ENCODE measurements around the gene PDS5B.

Gene PDS5B

DNA sequence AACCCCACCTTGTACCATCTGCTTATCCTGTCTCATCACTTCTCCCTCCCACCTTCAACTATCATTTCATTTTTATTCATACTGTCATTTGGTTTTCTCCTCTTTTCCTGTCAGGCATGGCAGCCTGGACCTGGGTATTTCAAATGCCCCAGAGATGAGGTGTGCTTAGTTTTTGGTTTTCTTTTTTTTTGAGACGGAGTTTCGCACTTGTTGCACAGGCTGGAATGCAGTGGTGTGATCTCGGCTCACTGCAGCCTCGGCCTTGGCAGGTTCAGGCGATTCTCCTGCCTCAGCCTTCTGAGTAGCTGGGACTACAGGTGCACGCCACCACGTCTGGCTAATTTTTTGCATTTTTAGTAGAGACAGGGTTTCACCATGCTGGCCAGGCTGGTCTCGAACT lies 5.8 kb downstream of the PDS5B start:
- no peak for DNase-seq

DNA sequence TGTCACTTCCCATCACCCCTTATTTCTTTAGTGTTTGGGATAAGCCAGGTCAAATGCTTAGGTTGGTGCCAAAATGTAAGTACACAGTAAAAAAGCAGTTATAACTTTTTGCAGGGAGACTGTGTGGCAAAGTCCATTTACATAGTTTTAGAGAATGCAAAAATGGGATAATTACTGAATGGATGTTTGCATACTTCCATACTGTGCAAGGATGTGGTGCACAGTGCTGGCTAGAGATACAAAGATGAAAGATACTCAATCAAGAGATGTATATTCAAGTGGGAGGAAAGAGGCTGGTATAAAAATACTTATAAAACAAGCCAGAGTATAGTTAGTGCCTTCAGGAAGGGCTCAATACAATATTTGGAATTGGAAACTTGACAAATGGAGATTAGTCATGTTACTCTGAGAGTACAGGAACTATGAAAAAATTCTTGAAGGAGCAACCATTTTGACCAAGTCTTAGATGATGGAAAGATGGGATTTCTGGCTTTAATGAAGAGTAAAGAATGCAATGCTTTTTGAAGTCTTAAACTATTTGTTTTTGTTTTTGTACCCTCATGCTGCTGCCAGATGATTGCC lies 8.0 kb downstream of the PDS5B start:
- DNase-seq: no peak

DNA sequence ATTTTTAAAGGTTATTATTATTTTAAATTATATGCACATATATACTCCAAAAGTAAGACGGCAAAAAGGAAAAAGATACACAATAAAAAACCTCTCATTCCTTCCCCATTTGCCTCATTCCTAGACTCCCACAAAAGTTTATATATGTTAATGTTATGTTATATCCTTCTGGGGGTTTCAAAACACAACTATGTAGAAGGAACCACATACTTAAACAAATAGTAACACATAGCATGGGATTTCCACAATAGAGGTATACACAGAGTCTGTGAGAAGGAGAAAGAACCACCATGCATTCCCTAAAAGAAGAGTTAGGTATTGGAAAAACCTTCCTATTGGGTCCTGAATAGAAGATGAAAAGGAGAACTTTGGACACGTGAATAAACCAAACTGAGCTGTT lies 9.1 kb downstream of the PDS5B start:
- DNase-seq: no peak

DNA sequence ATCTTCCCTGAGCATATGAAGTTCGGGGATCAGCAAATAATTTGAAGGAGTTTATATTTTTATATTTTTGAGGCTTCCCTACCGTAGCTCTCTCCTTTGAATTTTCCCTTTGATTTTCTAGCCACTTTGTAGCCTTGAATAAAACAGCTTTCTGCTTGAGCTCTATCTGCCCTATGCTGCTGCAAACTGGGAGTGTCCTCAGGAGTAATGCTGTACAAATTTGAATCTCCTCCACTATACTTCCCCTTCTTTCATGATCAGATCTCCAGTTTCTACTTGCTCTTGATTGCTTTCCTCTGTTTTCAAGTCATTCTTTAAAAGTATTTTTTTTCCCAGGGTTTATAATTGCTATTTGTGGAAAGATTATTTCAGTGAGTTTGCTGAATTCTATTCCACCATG lies 14.6 kb downstream of the PDS5B start:
- no peak for DNase-seq

DNA sequence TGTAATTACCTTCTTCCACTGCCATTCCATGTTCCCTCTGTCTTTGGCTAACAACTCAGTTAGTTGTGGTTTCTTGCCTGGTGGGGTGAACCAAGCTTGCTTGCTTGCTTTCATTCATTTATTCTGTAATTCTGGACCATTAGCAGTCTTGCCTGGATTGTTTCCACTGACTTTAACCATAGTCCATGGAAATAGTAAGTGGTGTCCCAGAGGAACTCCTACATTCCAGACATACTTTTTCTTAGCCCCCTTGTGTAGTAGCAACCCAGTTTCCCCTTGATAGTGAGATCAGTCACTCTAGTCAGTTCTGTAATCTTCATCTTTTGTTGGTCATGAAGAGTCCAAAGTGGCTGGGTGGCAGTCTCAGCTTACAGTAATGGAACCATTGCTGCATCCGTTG lies 23.2 kb downstream of the PDS5B start:
- no peak for DNase-seq

DNA sequence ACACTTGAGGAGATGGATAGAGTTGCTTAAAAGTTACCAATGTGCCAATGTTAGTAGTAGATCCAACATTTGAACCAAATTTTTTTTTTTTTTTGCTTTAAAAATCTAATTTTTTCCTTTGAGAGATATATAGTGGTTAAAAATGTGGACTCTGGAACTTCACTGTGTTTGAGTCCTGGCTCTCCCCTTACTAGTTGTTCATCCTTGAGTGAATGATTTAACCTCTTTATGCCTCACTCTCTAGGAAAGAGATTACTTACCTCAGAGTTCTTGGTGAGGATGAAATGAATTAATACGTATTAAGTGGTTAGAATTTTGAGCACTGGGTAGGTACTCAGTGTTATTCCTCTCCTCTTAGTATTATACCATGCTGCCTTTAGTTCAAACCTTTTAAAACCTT lies 24.3 kb downstream of the PDS5B start:
- no peak for DNase-seq

DNA sequence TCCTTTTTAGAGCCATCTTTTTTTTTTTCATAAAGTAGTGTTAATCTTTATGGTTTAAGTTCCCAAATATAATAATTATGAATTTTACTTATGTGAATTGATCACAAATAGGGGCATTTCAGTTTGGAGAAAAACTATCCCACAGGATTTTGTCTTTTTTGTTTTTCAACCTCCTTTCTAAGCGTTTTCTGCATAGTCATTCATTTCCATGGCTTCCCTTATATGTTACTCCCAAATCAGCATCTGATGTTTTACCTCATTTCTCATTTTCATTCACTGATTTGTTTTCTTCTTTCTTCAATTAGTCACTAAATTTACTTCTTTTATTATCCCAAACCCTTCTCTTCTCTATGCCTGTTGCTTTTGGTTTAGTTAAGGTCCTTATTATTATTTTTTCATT lies 24.7 kb downstream of the PDS5B start:
- no peak for DNase-seq

DNA sequence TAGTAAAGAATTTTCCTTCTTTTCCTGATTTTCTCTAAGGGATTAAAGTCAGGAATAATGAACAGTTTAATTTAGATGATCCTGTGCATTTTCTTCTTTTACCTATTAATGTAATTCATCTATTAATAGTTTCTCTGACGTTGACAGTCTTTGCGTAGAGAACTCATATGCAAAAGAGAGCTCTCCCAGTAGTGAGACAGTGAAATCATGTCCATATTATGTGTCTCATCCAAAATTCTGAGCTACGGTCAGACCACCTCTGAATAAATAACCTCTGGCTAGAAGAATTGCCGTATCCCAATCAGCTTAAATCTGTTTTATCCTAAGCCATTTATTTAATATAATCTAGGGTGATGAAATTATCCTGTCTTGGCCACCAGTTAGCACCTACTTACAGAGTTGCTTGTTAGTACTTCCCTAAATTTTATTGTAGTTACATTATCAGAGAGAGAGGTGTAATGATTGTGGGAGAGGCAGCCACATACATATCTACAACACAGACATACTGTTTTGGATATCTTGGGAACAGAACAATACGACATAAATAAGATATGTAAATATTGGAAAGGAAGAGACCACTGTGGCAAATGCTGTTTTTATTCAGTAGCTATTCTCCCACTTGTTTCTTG lies 30.7 kb downstream of the PDS5B start:
- no peak for DNase-seq

DNA sequence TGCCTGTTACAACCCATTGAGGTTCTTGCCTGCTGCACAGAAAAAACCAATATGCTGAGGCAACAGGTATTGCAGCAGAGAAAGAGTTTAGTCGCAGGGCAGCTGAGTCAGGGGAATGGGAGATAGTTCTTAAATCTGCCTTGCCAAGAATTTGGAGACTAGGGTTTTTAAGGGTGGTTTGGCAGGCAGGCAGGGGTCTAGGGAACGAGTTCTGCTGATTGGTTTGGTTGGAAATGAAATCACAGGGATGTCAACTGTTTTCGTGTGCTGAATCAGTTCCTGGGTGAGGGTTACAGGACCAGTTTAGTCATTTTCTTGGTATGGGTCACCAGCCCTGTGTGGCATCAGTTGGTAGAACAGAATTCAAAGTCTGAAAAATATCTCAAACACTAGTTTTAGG lies 36.6 kb downstream of the PDS5B start:
- DNase-seq: no peak

DNA sequence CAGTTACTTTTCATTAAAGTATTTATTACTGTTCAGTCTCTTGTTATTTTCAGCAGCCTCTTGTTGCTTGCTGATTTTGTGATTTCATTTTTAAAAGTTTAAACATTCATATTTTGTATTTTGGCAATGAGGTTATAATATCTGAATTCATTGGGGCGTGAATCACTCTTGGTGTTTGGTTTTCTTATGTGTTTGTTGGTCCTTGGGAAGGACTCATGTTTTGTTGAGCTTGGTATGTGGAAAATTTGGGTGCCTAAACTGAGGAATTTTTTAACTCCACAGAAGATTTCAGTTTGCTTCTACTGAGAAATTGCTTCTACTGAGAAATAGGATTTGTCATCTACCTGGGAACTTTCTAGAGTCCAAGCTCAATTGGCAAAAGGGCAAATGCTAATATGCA lies 38.2 kb downstream of the PDS5B start:
- DNase-seq: no peak

DNA sequence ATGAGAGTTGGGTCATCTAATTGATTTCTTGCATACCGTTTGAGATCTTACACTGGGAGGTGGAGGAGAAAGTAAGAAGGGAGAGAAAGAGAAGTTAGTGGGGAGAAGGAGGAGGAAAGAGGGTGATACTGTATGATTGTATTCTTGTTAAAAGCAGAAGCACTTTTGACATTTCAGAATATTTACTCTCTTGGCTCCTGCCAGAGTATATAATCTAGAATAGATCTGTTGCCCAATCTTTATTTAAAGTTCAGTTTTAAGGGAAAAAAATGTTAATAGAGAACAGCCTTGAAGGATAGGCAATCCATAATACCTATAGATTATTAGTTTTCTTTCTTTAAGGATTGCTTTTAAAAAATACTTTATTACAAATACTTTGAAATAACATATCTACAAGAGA lies 41.5 kb downstream of the PDS5B start:
- DNase-seq: no peak

DNA sequence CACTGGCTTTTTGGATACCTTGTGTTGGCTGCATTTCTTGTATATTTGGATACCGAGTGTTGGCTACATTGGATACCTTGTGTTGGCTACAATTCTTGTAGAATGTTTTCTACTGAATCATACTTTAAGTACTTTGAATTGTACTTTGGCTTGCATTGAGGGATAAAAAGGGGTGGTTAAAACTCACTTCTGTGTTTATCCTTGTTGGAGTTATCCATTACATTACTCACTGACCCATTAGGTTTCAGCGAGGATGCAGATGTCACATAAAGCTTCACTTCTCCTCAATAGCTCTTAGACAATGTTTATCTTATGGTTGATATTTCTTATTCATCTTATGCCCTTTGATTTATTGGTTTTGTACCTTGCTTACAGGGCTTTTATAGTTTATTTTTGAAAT lies 43.1 kb downstream of the PDS5B start:
- DNase-seq: no peak

DNA sequence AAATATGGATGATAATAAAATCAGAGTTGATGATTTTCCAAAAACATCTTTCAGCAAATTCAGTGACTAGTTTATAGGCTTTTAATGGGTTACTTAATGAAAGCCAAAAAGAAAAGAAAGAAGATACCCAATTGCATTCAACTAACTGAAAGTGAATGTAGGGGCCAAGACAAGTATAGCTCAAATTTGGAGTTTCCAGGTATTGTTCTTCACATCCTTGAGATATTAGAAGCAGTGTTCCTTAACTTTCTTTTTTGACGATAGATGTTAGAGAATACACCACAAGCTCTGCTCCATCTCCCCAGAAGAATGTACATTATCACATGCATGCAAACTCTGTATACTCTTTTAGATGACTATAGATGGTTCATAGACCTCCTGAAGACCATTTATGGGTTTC lies 43.6 kb downstream of the PDS5B start:
- no peak for DNase-seq

DNA sequence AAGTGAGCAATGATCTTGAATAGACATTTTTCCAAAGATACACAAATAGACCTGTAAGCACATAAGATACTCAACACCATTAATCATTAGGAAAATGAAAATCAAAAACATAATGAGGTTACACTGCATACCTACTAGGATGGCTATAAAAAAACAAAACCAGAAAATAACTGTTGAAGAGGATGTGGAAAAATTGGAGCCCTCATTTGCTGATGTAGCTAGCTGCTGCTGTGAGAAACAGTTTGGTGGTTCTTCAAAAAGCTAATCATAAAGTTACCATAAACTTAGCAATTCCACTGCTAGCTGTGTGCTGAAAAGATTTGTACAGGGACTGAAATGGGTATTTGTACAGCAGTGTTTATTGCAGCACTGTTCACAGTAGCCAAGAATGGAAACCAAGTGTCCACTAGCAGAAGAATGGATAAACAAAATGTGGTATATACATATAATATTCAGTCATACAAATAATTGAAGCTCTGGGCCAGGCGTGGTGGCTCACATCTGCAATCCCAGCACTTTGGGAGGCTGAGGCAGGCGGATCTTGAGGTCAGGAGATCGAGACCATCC lies 46.2 kb downstream of the PDS5B start:
- no peak for DNase-seq

DNA sequence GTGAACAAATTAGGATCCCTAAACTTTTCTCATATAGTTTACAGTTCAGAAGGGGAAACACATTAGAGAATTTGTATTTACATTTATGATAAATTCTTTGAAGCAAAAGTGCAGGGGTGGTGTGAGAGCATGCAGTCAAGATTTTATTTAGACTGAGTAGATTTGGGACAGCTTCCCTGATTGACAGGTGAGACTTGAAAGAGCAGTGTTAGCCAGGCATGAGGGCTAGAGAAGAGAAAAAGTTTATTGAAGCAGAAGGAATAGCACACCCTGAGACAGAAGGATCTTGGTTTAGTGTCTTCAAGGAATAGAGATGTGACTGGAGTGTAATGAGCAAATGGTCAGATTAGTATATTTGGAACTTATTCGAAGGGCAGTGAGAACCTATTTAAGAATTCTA lies 50.5 kb downstream of the PDS5B start:
- no peak for DNase-seq

DNA sequence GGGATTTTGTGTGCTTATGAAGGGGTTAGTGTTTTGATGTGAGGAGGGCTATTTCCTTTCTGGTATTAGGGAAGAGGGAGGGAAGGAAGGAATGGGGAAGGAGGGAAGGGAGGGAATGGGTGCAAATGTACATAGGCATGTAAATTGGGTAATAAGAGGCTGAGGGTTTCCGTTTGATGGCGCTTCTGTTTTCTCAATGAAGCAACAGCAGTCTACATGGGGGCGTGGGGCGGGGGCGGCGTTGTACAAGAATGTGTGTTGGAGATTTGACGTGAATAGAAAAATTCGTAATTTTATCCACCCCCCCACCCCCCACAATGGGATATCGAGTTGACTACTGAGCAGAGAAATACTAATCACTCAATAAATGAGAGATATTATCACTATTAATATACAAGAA lies 52.5 kb downstream of the PDS5B start:
- DNase-seq: peak in 1 of 2 donors; percentile 8

DNA sequence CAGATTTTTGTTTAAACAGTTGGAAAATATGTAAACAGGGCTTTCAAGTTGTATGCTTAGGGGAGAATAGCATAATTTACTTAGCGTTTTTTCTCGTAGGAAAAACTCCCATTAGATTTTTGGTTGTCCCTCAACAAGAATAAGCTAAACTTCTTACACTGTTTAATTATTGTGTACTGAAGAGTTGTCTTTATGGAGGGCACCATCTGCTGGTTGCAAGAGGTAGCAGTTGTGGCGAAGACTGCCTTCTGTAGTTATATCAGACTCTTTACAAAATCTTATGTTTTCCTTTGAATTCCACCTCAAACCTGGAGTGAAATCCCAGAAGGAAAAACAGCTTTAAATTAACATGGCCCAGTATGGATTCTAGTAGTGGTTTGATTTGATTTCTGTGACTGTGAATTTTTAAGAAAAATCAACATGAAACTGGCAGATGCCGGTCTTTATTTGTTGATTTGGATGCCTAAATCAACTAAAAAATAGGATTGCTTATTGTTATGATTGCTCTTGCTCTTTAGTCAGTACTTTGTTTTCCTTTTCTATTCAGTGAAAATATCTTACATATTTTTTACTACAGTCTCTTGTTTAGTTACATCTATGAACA lies 53.4 kb downstream of the PDS5B start:
- peak; percentile 44 to 55 for DNase-seq

DNA sequence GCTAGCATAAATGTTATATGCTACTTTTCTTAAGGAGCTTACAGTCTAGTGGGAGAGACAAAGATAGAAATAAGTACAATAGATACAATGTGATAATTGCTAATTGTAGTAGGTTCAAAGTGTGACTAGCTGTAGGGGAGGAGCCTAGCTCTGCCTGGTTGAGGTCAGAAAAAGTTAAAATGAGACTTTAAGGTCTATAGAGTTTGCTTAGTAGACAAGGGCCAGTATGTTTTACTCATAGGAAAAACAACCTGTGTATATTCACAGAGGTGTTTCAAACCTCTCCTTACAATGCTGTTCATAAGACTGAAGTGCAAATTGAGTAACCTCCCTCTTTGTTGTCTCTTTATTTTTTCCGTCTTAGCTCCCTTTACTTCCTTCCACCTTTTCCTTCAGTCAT lies 56.1 kb downstream of the PDS5B start:
- DNase-seq: no peak

DNA sequence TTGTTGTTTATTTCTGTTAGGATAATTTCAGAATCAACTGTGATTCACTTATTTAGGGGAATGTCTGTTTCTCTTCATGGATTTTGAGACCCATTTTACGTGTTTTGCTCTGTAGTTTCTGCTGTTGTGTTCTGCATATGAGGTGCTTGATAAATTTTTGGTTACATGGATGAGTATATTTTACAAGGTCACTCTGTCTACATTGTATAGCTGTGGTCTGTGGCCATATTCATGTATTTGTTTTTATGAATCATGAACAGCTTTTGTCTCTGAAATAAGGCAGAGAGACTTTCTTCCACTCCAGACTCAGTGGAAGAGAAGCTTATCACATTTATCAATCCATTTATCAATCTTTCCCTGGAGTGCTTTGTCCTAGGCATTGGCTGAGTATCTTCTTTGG lies 56.6 kb downstream of the PDS5B start:
- no peak for DNase-seq

DNA sequence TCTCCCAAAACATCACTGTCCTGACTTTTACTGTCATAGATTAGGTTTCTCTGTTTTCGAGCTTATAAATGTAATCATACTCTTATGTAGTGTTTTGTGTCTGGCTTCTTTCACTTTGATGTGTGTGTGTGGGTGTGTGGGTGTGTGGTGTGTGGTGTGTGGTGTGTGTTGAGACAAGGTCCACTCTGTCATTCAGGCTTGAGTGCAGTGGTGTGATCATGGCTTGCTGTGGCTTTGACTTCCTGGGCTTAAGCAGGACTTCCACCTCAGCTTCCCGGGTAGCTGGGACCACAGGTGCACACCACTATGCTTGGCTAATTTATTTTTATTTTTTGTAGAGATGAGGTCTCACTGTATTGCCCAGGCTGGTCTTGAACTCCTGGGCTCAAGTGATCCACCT lies 59.6 kb downstream of the PDS5B start:
- DNase-seq: peak; percentile 3 to 10

DNA sequence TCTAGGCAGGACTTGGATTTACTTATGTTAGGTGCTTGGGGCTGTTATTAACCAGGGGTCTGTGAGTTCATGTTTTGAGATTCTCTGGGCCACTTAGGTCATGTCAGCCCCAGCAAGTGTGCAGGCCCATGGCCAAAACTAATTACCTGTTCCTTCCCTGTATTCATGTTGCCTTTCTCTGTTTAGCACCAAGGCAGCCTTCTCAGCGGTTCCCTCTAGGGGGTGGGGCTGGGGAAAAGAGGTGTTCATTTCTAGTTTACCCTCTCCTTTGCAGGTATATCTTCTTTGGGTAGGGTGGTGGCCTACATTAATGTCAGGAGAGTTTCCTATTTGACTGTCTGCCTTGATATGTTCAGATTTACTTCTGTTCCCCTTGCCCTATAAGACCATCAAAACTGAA lies 61.7 kb downstream of the PDS5B start:
- no peak for DNase-seq

DNA sequence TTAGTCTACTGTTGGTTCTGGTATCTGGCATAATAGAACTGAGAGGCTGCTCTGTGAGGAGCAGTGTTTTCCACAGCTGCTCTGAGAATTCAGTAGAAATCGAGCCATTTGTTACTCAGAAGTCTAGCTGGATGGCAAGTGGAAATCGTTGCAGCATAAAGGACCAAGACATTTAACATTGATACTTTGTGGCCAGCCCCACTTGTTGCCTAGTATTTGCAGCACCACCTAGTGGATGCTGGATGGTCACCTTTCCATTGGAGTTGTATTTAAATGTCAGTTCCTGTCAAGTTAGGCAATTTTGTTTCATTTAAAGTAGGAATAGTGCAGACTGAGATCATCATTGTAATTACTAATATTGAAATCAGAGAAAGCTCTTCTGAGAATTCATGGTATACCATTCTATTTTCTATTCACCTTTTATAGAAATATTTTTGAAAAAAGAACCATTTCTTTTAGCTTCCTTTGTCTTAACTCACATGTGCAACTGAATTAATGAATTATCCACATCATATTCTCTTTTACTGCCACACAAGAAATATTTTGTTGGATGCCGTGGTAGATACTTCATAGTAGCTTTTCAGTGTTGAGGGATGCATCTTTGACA lies 64.6 kb downstream of the PDS5B start:
- peak; percentile 36 to 61 for DNase-seq

DNA sequence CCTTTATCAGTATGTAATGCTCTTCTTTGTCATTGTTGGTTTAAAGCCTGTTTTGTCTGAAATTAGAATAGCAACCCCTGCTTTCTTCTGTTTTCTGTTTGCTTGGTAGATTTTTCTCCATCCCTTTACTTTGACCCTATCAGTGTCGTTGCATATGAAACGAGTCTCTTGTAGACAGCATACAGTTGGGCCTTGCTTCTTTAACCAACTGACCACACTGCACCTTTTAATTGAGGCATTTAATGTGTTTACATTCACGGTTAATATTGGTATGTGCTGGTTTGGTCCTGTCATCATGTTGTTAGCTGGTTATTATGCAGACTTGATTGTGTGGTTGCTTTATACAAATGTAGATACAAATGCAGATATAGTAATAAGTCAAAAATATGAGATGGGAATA lies 71.1 kb downstream of the PDS5B start:
- no peak for DNase-seq

DNA sequence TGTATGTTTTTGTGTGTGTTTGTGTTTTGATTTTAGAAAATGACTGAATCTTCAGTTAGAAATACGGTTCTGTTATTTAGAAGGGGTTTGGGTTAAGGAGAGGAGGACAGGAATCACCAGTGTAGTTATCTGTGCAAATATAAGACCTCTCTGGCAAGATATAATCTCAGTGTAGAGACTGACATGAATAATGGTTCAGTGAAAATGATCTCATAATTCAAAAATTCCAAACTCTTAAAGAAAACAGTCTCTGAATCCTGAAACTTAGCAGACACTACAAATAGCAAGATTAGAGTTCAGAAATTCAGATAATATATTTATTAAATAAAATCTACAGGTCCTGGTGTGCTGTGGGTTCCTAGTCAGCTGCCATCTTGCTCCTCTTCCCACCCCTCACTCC lies 73.5 kb downstream of the PDS5B start:
- DNase-seq: no peak
